DMS53 treated with DMSO at 0.1 percent for 48 hours (cell line): ENCODE results near the gene CDH12.
"Not testable (repeated sequence)": the region's sequence is repeated elsewhere in the genome, so short reads cannot be mapped to it uniquely, and the experiment has no call there.

Experiments
- DNase-seq: peaks from one replicate; lab custom pipeline; 2025; ENCODE audit not compliant: unreplicated experiment; lab: John Stamatoyannopoulos, UW

The CDH12 gene

DNA sequence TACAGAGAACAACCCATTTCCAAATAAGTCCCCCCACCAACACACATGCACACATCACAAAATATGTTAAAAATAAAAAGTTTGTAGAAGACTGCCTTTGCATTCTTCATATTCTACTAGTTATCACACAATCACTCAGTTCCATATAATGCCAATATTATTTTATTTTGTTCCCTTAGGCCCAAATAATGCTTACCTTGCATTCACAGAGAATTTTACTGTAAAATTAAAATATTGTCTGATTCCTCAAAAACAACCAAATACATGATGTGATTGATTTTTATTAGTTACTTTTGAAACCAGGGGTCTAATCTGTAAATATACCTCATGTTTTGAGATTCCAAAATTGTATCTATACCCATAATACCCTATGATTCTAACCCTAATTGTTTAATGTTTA is 536.9 kb downstream of the CDH12 start:
- DNase-seq: no peak

DNA sequence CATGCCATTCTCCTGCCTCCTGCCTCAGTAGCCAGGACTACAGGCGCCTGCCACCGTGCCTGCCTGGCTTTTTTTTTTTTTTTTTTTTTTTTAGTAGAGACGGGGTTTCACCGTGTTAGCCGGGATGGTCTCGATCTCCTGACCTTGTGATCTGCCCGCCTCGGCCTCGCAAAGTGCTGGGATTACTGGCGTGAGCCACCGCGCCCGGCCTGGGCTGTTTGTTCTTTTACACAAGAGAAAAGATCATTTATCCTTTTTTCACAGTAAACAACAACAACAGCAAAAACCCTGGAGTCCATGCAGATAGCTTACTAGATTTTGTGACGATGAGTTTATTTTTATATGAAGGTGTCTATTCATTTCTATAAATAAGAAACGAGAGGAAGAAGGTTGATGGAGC is 538.1 kb downstream of the CDH12 start:
- not testable (repeated sequence) for DNase-seq

DNA sequence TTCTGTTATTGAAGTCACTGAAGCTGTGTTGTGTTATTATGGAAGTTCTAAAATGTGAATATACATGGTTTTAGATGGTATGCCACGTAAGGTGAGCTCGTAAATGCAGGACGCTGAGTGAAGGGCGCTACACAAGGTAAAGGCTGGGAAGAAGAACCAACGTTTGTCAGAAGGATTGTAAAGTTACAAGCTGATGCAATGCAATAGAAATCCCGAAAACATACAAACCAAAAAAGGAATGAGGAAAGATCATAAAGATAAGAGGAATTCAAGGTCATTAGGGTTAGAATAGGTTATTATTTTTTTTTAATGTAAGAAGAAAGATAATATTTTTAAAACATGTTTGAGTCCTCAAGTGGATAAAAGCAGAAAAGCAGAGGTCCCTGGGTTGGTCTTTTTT is 538.6 kb downstream of the CDH12 start:
- DNase-seq: no peak

DNA sequence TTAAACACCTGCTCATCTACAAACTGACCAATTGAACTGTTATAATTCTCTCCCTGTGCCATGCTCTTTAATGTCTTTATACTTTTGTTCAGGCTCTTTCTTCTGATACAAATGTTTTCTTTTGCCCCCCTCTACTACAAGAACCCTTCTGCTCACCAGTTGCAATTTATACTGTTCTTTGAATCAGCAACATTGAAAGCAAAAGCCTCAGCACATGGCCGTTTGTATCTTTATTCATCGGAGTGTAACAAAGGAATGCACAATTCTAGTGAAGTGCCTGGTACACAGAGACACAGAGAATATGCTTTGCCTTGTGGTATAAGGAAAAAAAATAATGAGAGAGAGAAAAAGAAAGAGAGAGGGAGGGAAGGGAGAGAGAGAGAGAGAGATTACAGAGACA is 547.1 kb downstream of the CDH12 start:
- no peak for DNase-seq

DNA sequence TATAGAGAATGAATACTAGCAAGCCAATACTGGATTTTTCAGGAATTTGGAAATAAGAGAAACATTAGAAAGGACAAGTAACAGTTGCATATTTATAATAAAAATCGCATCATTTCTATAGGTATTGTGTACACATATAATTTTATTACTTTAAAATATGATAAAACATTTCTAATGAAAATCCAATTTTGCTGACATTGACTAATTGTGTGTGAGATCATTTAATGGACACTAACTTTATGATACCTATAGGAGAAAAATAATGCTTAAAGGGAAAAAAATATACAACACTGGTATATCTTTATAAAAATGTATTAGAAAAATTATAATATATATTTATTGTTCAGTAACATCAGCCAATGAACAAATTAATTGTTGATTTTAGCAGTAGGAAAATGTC is 557.3 kb downstream of the CDH12 start:
- no peak for DNase-seq

DNA sequence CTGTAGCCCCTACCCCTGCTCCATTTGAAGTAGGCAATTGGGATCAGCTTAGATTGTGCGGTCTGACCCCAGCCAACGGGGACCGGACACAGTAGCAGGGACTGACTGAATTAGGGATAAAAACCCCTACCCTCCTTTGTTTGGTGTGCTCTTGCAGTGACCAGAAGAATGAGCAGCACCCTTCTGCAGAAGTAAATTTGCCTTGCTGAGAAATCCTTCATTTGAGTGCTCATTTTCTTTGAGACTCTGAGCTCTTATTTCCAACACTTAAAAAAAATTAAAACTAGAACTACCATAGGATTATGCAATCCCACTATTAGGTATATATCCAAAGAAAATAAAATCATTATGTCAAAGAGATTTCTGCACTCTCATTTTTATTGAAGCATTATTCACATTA is 560.0 kb downstream of the CDH12 start:
- no peak for DNase-seq

DNA sequence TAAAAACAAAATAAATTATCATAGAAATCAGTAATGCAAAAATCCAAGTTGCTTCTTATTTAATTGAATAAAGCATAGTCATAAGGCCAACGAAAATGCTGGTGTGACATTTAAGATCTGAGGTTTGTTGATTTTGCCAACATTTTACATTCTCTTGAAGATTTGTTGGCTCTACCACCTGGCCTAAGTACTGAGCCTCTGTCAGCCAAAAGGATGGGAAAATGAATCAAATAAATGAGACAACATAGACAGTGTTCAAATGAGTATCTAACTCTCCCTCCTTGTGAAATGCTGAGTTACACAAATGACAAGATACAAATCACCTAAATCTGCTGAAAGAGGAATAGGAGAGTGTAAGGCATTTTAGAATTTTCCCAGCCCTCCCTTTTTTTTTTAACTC is 575.0 kb downstream of the CDH12 start:
- DNase-seq: no peak

DNA sequence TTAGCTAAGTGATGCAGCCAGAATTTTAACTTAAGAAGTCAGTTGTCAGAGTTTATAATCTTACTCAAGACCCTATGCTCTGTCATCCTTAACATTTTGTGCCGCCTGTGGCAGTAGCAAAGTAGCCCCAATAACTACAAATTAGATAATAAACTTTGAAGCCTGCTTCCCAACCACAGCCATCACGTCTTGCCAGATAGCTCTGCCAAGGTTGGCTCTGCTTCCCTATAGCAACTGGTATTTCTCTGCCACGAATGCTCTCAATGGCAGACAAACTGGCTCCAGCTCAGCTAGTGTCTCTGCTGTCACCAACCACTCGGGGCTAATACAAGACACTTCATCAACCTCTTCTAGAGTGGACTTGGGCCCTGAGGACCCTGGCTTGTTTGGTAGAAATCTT is 576.1 kb downstream of the CDH12 start:
- no peak for DNase-seq

DNA sequence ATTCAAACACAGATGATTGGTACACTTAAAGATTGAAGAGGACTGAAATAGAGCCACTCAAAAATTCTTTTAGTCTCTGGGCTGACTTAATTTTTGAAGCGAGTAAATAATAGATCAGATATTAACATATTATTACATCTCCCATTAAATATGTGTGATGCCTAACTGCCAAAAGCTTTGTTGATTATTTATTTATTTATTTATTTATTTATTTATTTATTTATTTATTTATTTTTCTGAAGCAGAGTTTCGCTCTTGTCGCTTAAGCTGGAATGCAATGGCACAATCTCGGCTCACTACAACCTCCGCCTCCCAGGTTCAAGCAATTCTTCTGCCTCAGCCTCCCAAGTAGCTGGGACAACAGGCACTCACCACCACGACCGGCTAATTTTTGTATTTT is 587.3 kb downstream of the CDH12 start:
- DNase-seq: not testable (repeated sequence)

DNA sequence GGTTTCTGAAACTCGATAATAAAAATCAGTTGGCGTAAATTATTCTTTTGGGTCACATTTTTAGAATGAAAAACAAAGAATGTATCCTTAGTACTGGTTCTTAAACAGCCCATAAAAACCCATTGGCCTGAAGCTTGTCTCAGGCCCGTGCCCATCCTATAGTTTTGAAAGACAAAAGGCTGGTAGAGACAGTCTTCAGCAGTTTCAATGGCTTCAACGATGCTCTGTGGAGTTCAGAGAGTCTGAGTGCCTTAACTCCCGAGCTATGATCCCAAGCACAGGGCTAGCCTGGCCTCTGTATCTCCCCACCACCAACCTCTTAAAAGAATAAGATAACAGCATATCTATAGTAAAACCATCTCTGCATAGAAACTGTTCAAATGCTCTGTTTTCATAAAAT is 595.0 kb downstream of the CDH12 start:
- DNase-seq: no peak

DNA sequence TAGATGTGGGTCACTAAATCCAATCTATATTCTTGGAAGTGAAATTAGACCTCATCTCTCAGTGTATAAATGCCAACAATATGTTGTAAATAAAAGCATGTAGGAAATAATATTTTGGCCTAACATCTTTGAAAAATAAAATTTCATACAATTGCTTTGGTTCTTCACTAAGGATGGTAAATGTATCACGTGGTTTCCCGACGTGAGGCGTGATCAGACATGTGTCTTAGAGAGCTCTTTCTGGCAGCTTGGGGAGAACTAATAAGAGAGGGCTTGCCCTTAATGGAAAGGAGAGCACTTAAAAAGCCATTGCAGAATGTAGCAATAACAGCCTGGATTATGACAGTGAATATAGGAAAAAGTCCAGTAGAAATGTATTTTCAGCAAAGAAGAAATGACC is 602.6 kb downstream of the CDH12 start:
- DNase-seq: no peak

DNA sequence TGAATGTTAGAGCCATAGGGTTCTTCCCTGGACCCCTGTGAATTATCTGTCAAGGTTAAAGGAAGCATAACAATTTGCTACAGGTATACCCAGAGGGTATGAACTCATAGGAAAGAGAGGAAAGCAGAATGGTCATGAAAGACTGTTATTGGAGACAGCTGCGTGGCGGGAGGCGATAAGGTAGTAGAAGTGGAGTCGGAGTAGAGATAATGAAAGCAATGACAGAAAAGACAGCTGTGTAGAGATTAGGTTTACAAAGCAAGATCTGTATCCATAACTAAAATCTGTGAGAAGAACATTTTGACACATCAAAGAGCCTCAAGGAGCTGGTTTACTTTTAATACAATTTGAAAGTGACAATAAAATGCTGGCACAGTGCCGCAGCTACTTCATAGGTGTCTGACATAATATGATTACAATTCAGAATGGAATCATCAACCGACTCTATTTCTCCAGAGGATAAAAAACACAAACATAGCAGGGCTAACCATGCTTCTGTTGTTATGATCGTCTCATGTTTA is 603.9 kb downstream of the CDH12 start:
- no peak for DNase-seq

DNA sequence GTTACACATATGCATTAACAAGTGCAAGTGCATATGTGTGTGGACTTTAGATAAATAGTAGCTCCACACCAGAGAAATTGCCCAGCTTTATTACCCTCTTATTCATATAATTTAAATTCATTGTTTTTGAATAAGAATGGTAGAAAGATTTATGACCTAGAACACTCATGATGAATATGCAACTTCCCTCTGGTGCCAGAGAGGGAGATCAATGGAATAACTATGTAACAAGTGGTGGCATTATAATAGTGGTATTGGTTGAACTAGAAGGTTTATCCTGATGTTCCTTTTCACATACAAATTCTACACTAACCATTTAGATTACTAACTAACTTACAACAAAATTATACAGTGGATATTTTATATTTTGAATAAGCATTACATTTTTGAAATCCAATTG is 607.4 kb downstream of the CDH12 start:
- DNase-seq: no peak

DNA sequence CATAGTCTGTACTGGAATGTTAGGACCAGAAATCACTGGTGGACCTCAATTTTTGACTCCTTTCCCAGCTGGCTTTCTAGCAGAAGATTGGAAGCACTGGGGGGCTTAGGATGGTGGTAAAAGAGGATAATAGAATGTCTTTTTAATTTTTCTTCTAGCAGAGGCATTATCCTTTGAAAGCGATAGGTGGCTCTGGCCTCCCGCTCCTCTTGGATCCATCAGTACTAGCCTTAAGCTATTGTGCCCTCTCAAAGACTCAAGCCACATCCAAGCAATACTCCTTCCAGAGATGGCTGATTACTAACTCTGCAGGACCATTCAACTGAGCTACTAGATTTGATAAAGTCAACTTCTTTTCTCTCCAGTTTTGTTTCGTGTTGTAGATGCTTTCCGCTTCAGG is 610.6 kb downstream of the CDH12 start:
- no peak for DNase-seq

DNA sequence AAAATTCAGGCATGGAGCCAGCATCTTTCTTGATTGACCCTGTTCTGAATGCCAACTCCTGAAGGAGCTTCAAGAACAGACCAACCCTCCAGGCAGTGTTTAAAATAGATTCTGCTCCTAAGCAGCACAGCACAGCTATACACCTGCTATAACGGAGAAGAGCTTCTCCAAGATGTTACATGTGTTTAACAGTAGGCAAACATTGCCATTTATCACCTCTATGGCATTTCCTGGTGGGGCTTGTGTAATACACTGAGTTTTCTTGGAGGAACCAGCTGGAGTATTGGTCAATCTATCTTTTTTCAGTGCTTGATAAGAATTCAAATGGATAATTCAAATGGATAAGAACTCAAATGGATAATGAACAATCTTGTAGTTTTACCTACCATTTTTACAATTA is 615.1 kb downstream of the CDH12 start:
- DNase-seq: no peak

DNA sequence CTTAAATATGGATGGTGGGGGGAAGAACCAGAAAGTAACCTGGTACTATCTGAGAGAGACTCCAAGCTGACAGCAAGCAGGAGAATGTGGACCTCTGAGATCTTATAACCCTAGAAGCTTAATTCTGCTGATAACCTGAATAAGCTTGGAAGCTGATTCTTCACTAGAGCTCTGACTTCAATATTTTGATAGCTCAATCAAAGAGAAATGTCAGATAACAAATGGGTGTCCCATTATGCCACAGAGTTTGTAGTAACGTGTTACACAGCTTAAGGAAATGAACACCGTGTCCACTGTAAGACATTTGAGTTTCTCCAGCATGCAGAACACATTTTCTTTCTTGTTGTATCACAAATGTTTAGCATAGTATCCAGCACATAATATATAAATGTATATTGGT is 626.7 kb downstream of the CDH12 start:
- no peak for DNase-seq

DNA sequence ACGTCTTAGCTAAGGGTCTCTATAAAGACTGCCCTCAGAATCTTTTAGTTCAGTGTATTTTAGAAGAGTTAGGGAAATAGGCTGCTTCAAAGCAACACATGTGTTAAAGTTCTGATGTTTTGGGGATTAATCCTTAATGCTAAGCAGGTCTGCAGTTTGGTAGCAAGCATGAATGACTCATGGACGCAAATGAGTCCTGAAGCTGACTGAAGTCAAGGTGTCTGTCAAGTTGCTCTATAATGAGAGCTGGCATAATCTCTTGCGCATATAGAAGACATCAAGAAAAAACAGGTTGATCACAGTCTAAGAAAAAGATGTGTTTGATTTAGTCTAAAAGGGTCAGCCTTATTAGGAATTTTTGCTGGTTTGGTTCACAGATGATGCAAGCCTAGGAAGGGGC is 630.1 kb downstream of the CDH12 start:
- DNase-seq: no peak

DNA sequence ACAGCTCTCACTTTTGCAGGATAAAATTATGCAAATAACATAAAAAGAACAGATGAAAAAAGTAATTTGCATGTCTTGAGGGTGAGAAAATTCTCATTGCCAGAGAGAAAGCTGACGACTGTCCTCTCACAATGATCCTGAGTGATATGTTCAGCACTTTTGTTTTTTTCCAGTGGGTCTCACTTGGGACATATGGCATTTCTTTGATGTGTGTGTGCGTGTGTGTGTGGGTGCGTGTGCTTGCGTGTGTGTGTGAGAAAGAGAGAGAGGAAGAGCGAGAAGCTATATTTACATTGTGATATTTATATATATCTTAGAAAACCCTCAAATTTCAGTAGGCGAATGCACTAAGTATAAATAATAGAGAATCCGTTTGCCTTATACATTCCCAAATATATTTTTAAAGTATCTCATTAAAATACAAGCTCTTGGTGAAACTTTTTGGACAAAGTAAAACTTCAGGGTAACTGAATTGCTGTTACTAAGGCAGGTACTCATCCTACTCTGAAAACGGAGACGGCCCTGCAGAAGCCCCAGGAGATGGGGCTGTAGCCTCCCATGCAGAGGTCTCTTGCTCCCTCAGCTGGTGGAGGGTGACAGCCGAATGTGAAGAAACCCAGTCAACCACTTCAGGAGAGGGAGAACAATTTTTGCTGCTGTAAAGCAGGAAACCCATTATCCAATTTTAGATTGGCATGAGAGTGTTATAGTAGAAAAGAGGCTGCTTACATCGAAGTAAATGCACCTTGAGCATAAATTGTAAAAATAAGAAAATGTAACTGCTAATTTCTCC is 639.2 kb downstream of the CDH12 start:
- DNase-seq: not testable (repeated sequence)

DNA sequence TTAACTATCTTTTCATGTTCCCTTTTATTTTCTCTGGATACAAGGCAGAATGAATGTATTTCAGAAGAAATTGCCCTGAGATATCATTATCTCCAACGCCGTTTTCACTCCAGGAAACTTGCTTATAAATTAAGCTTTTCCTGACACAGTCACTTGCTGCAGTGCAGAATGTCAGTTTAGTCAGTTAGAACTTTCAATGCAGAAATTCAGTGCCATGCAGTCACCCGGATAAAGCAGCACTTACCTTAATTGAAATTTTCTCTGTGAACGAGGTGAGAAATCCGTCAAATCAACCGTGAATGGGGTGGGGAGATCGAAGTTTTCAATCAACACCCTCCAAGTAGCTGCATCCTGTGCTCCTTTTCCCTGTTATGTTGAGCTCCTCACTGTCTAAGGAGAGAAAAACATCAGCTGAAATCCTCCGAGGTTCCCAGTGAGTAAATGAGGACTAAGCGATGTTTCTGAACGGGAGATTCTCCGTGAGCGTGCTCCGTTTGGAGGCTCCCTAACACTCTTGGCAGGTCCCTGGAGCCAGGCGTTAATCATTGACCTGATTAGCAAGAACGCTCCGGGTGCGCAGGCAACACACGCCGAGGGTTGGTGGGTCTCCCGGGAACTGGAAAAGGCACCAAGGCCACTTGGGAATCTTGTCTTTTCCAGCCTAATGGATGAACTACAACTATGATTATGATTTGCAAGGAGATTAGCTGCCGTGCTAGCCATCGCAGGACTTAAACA is 640.7 kb downstream of the CDH12 start:
- not testable (repeated sequence) for DNase-seq

DNA sequence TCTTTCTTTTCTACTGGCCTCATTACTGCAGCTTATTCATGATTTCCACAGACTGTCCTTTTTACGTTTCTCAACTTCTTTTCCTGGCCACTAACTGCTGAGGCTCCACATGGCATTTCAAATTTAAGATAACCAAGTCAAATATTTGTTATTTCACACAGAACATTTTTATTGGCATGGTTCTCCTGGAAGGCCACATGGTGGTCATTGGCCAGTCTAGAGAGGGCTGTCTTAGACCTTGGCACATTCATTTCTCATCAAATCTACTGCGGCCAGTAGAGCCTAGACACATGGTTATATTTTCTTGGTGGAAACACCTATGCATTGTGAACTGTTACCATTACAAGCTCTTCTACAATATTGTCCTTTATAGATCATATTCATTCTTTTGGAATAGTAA is 644.7 kb downstream of the CDH12 start:
- not testable (repeated sequence) for DNase-seq

DNA sequence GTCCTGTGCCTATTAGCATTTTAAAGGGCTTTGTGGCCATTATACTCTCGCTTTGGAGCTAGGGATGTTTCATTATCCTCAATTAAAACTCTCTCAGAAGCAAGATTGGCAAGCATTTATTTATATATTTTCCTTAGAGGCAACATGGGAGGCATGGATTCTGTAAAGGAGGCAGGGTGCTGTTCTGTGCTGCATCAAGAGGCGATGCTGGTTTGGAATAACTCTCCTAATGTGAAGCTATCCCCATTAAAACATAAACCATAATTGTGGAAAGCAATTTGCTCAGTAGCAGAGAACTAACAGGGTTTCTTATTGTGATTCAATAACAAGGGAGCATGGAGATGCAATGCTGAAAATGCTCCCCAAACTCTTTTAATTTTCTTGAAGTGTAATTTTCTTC is 664.5 kb downstream of the CDH12 start:
- not testable (repeated sequence) for DNase-seq

DNA sequence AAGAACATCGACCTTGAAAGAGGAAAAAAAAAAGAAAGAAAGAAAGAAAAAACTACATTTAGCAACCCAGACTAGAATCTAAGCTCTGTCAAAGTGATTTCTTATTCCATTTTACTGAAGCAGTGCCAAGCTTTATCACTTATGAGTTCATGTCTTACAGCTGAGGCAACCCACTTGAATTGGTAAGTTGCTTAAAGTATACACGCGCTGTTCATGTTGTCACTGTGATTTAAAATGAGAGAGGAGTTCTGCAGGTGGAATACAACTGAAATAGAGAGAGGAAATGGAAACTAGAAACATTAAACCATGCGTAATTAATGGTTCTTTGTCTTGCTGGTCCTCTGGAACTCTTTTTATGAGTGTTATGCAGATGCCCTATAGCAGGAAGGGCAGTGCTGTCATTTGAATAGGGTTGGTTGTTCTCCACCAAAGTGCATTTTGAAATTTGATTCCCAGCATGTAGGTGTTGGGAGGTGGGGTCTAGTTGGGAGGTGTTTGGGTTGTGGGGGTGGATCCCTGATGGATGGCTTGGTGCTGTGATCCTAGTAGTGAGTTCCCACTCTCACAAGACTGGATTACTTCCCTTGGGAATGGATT is 665.4 kb downstream of the CDH12 start:
- not testable (repeated sequence) for DNase-seq
